K562 (cell line): ENCODE results near the gene RBMX. TPM values are rescaled to one million over a fixed set of nuclear protein-coding genes. Genes with fewer than 3 reads are reported as not detected.

Experiments used
- ATAC-seq: fragments of 200-7000 bp; cut with Tn5 transposase; 3 replicates; pipeline ENCODE4 v1.9.1; 2020; ENCODE audit warnings: moderate library complexity
- BruUV-seq: library from RNA; stranded (reverse); fragments of 400-500 nt; replicated peaks from 2 replicates; lab custom pipeline; 2021; lab: Mats Ljungman, UMichigan
- CTCF ChIA-PET: fragments of 300-600 bp; formaldehyde crosslinking; extraction: SDS; loops from one replicate; lab custom pipeline; 2021; ENCODE audit warnings: low intra/inter-chr PET ratio; lab: Yijun Ruan, JAX
- POLR2A ChIA-PET: fragments of 300-600, 350-650 bp; sonication (Branson Sonifier 250); formaldehyde crosslinking; extraction: SDS; loops from one replicate; lab custom pipeline; 2021; ENCODE audit warnings: antibody characterized with exemption, inconsistent platforms; lab: Yijun Ruan, JAX
- DNase-seq, 4 experiments: peaks; one replicate each; pipeline versions ENCODE4 v3.0.0 to v3.0.0-alpha.2; 2011 to 2018; ENCODE audit warnings: low spot score in 3 of 4, mixed read lengths in 3 of 4; ENCODE audit errors: extremely low read depth in 1 of 4
- FAIRE-seq: peaks from 2 replicates; lab custom pipeline; 2011; peaks lifted over from hg19 to GRCh38; lab: Jason Lieb, UNC
- H2AFZ ChIP-seq: 2 replicates; pipeline ENCODE4 v1.6.0; 2011; ENCODE audit warnings: low read depth, low read length, control low read depth, inconsistent platforms
- H3K27ac ChIP-seq: fragments of 200-600 bp; 3 replicates; pipeline ENCODE4 v1.8.0; 2011; ENCODE audit warnings: low read depth, mild to moderate bottlenecking, control low read depth, inconsistent platforms, low read length, moderate library complexity, mixed read lengths; ENCODE audit errors: extremely low read depth
- H3K27me3 ChIP-seq, 2 experiments: fragments of 300-600 bp in 1 of 2; 2 replicates in 1 of 2; 3 replicates in 1 of 2; pipeline versions ENCODE4 v1.6.0 to v1.8.0; 2011; ENCODE audit warnings: inconsistent platforms in 2 of 2, low read length in 2 of 2, mild to moderate bottlenecking in 1 of 2, mixed read lengths in 1 of 2, moderate library complexity in 1 of 2; ENCODE audit not compliant: control insufficient read depth in 2 of 2, insufficient read depth in 2 of 2
- H3K36me3 ChIP-seq: fragments of 300-600 bp; 3 replicates; pipeline ENCODE4 v1.8.0; 2011; ENCODE audit warnings: mild to moderate bottlenecking, low read length, inconsistent platforms; ENCODE audit not compliant: control insufficient read depth, insufficient read depth
- H3K4me1 ChIP-seq, 2 experiments: fragments of 200-600 bp in 1 of 2; replicated peaks in 1 of 2; 2 replicates in 1 of 2; 3 replicates in 1 of 2; pipeline versions ENCODE4 v1.5.1 to v1.8.0; 2011; ENCODE audit warnings: inconsistent platforms in 2 of 2, low read length in 2 of 2, mild to moderate bottlenecking in 1 of 2, mixed read lengths in 1 of 2, moderate library complexity in 1 of 2; ENCODE audit not compliant: control insufficient read depth in 2 of 2, insufficient read depth in 2 of 2
- H3K4me2 ChIP-seq: 2 replicates; pipeline ENCODE4 v1.6.1; 2011; ENCODE audit warnings: low read length, control low read depth, inconsistent platforms, mixed read lengths; ENCODE audit not compliant: insufficient read depth
- H3K4me3 ChIP-seq: fragments of 200-600 bp; sonication (generic), shearing (Covaris generic); 2 replicates; pipeline ENCODE4 v1.5.1; 2016; ENCODE audit warnings: control low read depth, inconsistent platforms
- H3K79me2 ChIP-seq: fragments of 200-600 bp; 3 replicates; pipeline ENCODE4 v1.8.0; 2011; ENCODE audit warnings: low read length, inconsistent platforms; ENCODE audit not compliant: control insufficient read depth, insufficient read depth
- H3K9ac ChIP-seq, 2 experiments: 2 replicates each; pipeline versions ENCODE4 v1.6.0 to v1.6.1; 2011; ENCODE audit warnings: low read depth in 2 of 2, low read length in 2 of 2, control low read depth in 1 of 2, inconsistent platforms in 1 of 2, mild to moderate bottlenecking in 1 of 2, mixed read lengths in 1 of 2; ENCODE audit not compliant: insufficient read depth in 1 of 2
- H3K9me1 ChIP-seq: one replicate; pipeline ENCODE4 v1.6.0; 2011; ENCODE audit warnings: inconsistent platforms, mild to moderate bottlenecking, low read length, moderate library complexity; ENCODE audit not compliant: control insufficient read depth, insufficient read depth
- H3K9me3 ChIP-seq: replicated peaks from 2 replicates; pipeline ENCODE4 v1.5.1; 2011; ENCODE audit warnings: low read depth, low read length, inconsistent platforms; ENCODE audit not compliant: control insufficient read depth, insufficient read depth
- H4K20me1 ChIP-seq: replicated peaks from 2 replicates; pipeline ENCODE4 v1.6.1; 2011; ENCODE audit warnings: low read length, inconsistent platforms, mixed read lengths; ENCODE audit not compliant: control insufficient read depth, insufficient read depth
- BRCA1 ChIP-seq, 2 experiments: fragments of 450-650 bp in 1 of 2; sonication (generic) in 1 of 2; formaldehyde crosslinking in 1 of 2; IDR thresholded peaks; 2 replicates each; pipeline versions ENCODE4 v1.5.0 to v1.6.1; 2017 to 2020; ENCODE audit warnings: mild to moderate bottlenecking in 1 of 2, missing genetic modification reagents in 1 of 2
- BRF1 ChIP-seq: IDR thresholded peaks from 3 replicates; pipeline ENCODE4 v1.6.1; 2011; ENCODE audit warnings: borderline replicate concordance, mild to moderate bottlenecking; ENCODE audit not compliant: insufficient read length; ENCODE audit errors: extremely low read depth
- ETS1 ChIP-seq: conservative IDR thresholded peaks from 2 replicates; pipeline ENCODE4 v1.6.1; 2011; ENCODE audit warnings: low read depth, mild to moderate bottlenecking, low read length; ENCODE audit not compliant: control insufficient read depth
- HDGF ChIP-seq: fragments of 450-650 bp; IDR thresholded peaks from 2 replicates; pipeline ENCODE4 v1.6.1; 2016
- HOMEZ ChIP-seq: fragments of 250-450 bp; sonication (Bioruptor Pico); IDR thresholded peaks from 2 replicates; pipeline ENCODE4 v1.4.0; 2020; ENCODE audit warnings: mild to moderate bottlenecking, moderate library complexity
- MAFF ChIP-seq: IDR thresholded peaks from 2 replicates; pipeline ENCODE4 v1.6.1; 2012; ENCODE audit warnings: low read length, improper control_type of control experiment
- MTF1 ChIP-seq: fragments of 250-450 bp; sonication (Bioruptor Pico); IDR thresholded peaks from 2 replicates; pipeline ENCODE4 v1.9.0; 2021; ENCODE audit warnings: moderate library complexity, mild to moderate bottlenecking, inconsistent platforms, borderline replicate concordance
- POLR2H ChIP-seq: IDR thresholded peaks from 2 replicates; pipeline ENCODE4 v1.6.1; 2016; ENCODE audit warnings: missing genetic modification characterization, low read depth, mild to moderate bottlenecking, control low read depth, missing compliant biosample characterization, moderate library complexity
- RB1 ChIP-seq: fragments of 450-650 bp; IDR thresholded peaks from 2 replicates; pipeline ENCODE4 v1.6.1; 2017; ENCODE audit warnings: low read depth, mild to moderate bottlenecking
- RCOR1 ChIP-seq, 2 experiments: IDR thresholded peaks; 2 replicates each; pipeline ENCODE4 v1.6.1; 2012; ENCODE audit warnings: low read depth in 2 of 2, low read length in 2 of 2, borderline replicate concordance in 1 of 2, improper control_type of control experiment in 1 of 2
- TFAP4 ChIP-seq: sonication (generic); formaldehyde crosslinking; IDR thresholded peaks from 2 replicates; pipeline ENCODE4 v1.8.0; 2022; ENCODE audit warnings: missing genetic modification reagents, mild to moderate bottlenecking, moderate library complexity, borderline replicate concordance
- ZFP30 ChIP-seq: fragments of 250-450 bp; sonication (Bioruptor Pico); IDR thresholded peaks from 2 replicates; pipeline ENCODE4 v1.8.0; 2022; ENCODE audit warnings: moderate library complexity, mild to moderate bottlenecking, inconsistent platforms, borderline replicate concordance
- ZNF224 ChIP-seq: sonication (generic); formaldehyde crosslinking; IDR thresholded peaks from 2 replicates; pipeline ENCODE4 v1.8.0; 2022; ENCODE audit warnings: mild to moderate bottlenecking, missing genetic modification reagents
- ZNF431 ChIP-seq: sonication (generic); formaldehyde crosslinking; IDR thresholded peaks from 2 replicates; pipeline ENCODE4 v1.8.0; 2022; ENCODE audit warnings: mild to moderate bottlenecking, missing genetic modification reagents
- WGBS: fragments of 100-300 bp; shearing (Covaris generic); methylation state at CpG from one replicate; pipeline ENCODE4 v1.1.6; 2016; ENCODE audit warnings: low coverage, mixed read lengths; ENCODE audit not compliant: insufficient coverage; ENCODE audit errors: missing lambda C conversion rate; 5-methylcytosine and 5-hydroxymethylcytosine counted together
- in situ Hi-C: fragments of 300-500 bp; cut with MboI; formaldehyde crosslinking; loops from 4 replicates; pipeline ENCODE4 v1.15.0; 2018; ENCODE audit warnings: inconsistent platforms, mixed read lengths
- intact Hi-C: fragments of 100-400 bp; cut with micrococcal nuclease; formaldehyde crosslinking; loops from 2 replicates; pipeline ENCODE4 v1.14.2; 2022
- polyA plus RNA-seq, 8 experiments: library from polyadenylated mRNA; depleted of rRNA in 4 of 8; stranded (reverse) in 5 of 8; unstranded in 3 of 8; fragments of >200 nt; fragmentation: Nextera tagmentation in 2 of 8; fragmentation: Illumina TruSeq in 1 of 8; extraction: Ambion mirVana in 2 of 8; extraction: Trizol in 1 of 8; gene quantifications; 2 replicates each; pipeline versions ENCODE4 v1.2.1 to v1.2.3, GENCODE V29; 2011 to 2014; ENCODE audit warnings: inconsistent platforms in 1 of 8, missing spikeins in 1 of 8
- total RNA-seq, 7 experiments: library from RNA; depleted of rRNA in 6 of 7; stranded (reverse); fragments of >200 nt in 6 of 7; fragmentation: Illumina TruSeq in 2 of 7; extraction: Trizol in 2 of 7; gene quantifications; 2 replicates each; pipeline versions ENCODE4 v1.2.1 to v1.2.3, GENCODE V29; 2011 to 2021; ENCODE audit warnings: low replicate concordance in 1 of 7

Gene RBMX
- total and polyA plus RNA-seq, 9 of the 15 experiments (the other 6 are each of a cell fraction or from before 2014, with no cell fraction given): 405 to 671 (median 540) TPM

GRCh38 chrX:136909706-136910564, 29.4 kb upstream of the RBMX start (continued):
- TF ChIP-seq POLR2H (tag): peak; percentile 60
- TF ChIP-seq RCOR1 (IDR thresholded peaks at IDR 0.05; ENCODE audit: borderline replicate concordance in 1 of 2, low read depth in 2 of 2, low read length in 2 of 2): peak in 1 of 2 experiments; percentile 49; a peak in 3 of 4 replicates
- TF ChIP-seq HDGF: peak; percentile 100
- TF ChIP-seq MTF1 (CRISPR knock-in tag): no peak
- TF ChIP-seq RB1: peak; percentile 9; the same call in 1 of the 2 replicates
- 0 out of 2 replicates have a peak, but pooled peaks have one; percentile 7 for TF ChIP-seq ETS1
- TF ChIP-seq, all 486 proteins: peak for 100

GRCh38 chrX:136909119-136909705, 28.7 kb upstream of the RBMX start:
- no peaks in the 10 kb centered on the region for H4K20me1 ChIP-seq
- CTCF ChIA-PET: no interaction called here
- intact Hi-C loops: no loop called here
- TF ChIP-seq ZNF431 (CRISPR knock-in tag) (no peak), RCOR1 (IDR thresholded peaks at IDR 0.05; ENCODE audit: borderline replicate concordance in 1 of 2, low read depth in 2 of 2, low read length in 2 of 2) (no peak; a peak in 1 of 4 replicates), ZFP30 (CRISPR knock-in tag) (no peak), MAFF (no peak), BRF1 (no peak), ZNF224 (CRISPR knock-in tag) (no peak), BRCA1 (IDR thresholded peaks at IDR 0.05) (no peak), BRCA1 (CRISPR knock-in tag; IDR thresholded peaks at IDR 0.05) (no peak), HOMEZ (no peak), TFAP4 (CRISPR knock-in tag) (peak; percentile 48)

More at GRCh38 chrX:136909119-136909705, 28.7 kb upstream of the RBMX start:
- Histone ChIP-seq H3K9ac (peak overlapping the region; percentile 78 to 88), H3K4me2 (peak overlapping the region; percentile 94), H2AFZ (peak overlapping the region; percentile 87), H3K4me1 (peaks cover 12 to 15% of the 10 kb centered on the region in 2 experiments), H3K9me1 (no peaks in the 10 kb centered on the region), H3K4me3 (peak overlapping the region; percentile 58), H3K9me3 (no peaks in the 10 kb centered on the region), H3K79me2 (peaks cover 38% of the 10 kb centered on the region), H3K36me3 (no peaks in the 10 kb centered on the region; the same call in 2 of the 3 replicates), H3K27ac (peak overlapping the region; percentile 82), H3K27me3 (no peaks in the 10 kb centered on the region)
- DNase-seq (peak; percentile 90 to 94 (median 93)), ATAC-seq (peak; percentile 87), FAIRE-seq (peak; percentile 73)
- in situ Hi-C loops: no loop called here
- 3% methylated on average over 20 of the region's 47 CpGs for WGBS
- TSS peak; percentile 91 for BruUV-seq
- POLR2A ChIA-PET: interaction anchor here (0.6 to 2.9 kb wide), 6 partner anchors 11 to 43 kb away, joined by 3 to 24 read pairs (median 6); partner anchors contain the start of gene RBMX
